Adipose tissue (tissue), 3 donors: ENCODE data around the gene ADD1. TPM values are rescaled to one million over a fixed set of nuclear protein-coding genes. Genes with fewer than 3 reads are reported as not detected.

Experiments
- H3K27ac ChIP-seq: one replicate; pipeline ENCODE4 v1.5.1; 2013; ENCODE audit warnings: low read depth, low read length
- WGBS, 3 donors: extraction: QIAGEN DNeasy Blood & Tissue Kit; methylation state at CpG; one replicate each; pipeline ENCODE4 v1.1.7; 2013; 5-methylcytosine and 5-hydroxymethylcytosine counted together
- polyA plus RNA-seq, 3 donors: library from polyadenylated mRNA; stranded (reverse); fragments of 200-250 nt; gene quantifications; one replicate each; pipeline ENCODE4 v1.2.3, GENCODE V29; 2013
- donor health status: healthy with polysubstance abuse.
- donor health status: Bipolar disorder and iron deficiency.
- donor health status: healthy.

Gene ADD1, protein sequence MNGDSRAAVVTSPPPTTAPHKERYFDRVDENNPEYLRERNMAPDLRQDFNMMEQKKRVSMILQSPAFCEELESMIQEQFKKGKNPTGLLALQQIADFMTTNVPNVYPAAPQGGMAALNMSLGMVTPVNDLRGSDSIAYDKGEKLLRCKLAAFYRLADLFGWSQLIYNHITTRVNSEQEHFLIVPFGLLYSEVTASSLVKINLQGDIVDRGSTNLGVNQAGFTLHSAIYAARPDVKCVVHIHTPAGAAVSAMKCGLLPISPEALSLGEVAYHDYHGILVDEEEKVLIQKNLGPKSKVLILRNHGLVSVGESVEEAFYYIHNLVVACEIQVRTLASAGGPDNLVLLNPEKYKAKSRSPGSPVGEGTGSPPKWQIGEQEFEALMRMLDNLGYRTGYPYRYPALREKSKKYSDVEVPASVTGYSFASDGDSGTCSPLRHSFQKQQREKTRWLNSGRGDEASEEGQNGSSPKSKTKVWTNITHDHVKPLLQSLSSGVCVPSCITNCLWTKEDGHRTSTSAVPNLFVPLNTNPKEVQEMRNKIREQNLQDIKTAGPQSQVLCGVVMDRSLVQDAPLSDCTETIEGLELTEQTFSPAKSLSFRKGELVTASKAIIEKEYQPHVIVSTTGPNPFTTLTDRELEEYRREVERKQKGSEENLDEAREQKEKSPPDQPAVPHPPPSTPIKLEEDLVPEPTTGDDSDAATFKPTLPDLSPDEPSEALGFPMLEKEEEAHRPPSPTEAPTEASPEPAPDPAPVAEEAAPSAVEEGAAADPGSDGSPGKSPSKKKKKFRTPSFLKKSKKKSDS
- 100 to 1,000 TPM in 2 of 3 donors, 10 to 100 TPM in 1; 66.5 to 270 (median 154) TPM for polyA plus RNA-seq

DNA sequence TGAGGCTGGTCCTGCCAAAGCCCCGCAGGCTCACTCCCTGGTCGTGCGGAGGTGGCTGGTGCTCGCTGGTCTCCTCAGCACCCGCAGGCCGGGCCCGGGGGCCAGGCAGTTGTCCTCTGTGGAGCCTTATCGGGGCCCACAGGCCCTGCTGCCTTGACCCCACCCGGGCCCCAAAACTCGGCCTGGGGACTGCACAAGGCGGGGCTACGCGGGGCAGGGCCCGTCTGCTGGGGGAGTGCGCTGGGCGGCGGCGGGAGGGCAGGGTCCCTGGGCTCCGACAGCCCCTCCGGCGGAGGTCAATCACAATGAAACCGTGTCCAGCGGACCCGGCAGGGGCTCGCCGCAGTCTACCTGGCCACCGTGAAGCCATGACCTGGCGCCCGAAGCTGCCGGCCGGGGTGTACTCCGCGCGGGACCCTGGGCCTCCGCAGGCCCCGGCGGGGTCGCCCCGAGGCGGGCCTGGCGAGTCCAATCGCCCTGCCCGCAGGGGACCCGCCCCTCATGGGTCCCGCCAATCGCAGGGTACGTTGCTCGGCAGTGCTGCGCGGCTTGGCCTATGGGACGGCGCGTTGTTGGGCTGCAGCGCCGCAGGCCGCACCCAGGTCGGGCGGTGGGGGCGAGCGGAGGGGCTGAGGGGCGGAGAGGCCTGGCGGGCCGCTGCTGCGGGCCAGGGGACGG, at the start of gene ADD1:
Gene ADD1, plus strand, starts transcription at position 582 of the 678 bp plus-strand sequence. CDS start 32,072 bp downstream, outside the sequence.
- WGBS, 3 donors, result 0 to 1% (median 1%) methylated on average over 59 to 65 of the region's 65 CpGs
- H3K27ac ChIP-seq, result no peak within 1 kb of the TSS

DNA sequence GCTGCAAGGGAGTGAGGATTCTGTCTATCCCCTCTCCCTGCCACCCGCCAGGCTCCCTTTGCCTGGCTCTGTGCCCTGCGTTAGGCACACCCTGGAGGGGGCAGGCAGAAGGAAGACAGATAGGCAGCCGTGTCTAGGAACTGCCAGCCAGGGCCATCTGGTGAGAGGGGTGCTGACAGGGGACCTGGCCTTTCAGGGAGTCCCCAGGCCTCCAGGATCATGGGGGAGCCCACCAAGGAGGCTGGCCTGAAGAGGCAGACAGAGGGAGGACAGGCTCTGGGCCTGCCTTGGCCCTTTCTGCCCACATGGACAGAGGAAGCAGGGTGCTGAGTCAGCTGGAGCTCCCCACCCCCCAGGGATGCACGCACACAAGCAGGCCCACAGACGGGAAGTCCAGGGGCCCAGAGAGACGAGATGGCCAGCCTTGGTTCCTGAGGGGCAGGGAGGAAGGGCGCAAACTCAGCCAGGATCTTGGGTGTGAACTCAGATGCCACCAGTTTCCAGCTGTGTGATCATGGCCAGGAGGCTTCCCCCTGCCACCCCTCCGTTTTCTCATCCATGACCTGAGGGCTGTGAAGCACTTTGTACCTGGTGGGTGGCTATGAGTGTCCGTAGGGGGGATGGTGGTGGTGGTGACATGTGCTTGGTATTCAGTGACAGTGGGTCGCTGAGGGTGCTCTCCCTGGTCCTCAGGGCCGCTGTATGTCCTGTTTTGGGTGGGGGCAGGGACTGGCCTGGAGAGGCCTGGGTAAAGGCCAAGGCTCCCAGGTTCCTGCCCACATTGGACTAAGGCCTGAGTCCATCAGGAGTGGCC, 49.0 kb upstream of the ADD1 start:
- peak overlapping the region; percentile 29 for H3K27ac ChIP-seq

DNA sequence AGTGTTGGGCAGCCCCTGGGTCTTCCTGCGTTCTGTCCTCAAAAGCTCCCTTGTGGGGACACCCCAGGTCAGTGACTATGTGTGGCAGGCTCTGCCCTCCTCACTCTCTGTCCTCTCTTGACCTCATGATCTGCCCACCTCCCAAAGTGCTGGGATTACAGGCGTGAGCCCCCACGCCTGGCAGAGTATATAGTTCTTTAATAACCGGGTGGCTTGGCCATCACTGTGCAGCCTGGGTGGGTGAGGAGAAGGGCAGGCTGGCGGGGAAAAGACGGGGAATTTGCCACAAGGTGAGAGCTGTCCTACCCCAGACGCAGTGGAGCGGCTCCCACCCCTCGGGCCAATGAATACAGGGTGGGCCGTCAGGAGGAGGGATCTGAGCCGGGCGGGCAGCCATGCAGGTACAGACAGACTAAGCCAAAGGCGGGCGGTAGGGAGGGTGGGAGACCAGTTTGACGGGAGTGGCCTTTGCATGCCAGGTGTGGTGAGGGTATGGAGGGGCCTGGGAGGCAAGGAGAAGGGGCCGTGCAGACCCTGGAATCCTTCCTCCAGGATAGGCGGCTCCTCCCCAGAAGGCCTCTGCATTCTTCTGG, 48.2 kb upstream of the ADD1 start:
- peak overlapping the region; percentile 29 for H3K27ac ChIP-seq
- 85 to 89% (median 89%) methylated on average over 17 of the region's 17 CpGs for WGBS, 3 donors

More for the DNA sequence above, 49.0 kb upstream of the ADD1 start:
- 35 to 51% (median 43%) methylated on average over 11 of the region's 11 CpGs for WGBS, 3 donors

DNA sequence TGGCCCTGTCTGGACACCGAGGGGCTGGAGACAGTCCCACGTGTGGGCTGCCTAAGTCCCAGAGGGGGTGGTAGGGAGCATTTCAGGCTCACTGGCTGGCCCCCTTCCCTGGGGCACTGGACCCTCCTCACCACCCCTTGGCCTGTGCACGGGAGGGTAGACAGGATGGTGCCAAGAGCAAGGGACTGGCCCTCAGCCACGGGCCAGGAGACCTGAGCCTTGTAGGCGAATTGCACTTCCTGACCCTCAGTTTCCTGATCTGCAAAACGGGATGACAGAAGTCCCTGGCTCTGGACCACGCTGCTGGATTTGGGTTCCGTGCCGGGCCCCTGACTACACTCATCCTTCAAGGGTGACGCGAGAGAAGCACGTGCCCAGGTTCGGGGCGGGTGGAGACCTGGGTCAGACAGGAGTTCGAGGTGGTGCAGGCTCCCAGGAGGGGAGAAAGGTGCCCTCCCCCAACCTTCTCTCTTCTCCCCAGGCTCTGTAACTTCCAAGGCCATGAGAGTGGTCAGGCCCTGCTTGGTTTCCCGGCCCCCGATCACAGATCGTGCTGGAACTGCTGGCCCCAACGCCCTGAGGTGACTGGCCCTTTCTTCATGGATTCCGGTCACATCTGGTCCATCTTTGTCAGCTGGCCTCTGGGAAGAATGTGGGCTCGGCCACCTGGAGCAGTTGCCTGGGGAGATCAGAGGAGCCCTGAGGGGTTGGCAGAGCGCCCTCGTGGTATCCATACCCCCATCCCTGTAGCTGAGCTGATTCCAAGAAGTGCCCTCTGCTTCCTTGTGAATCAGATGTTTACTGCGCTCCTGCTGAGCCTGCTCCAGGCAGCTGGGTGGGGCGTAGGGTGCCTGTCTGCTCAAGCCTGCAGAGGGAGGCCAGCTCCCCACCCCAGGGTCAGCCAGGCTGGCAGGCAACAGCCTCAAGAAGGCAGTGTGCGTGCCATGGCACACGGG, 47.5 kb upstream of the ADD1 start:
- H3K27ac ChIP-seq, result no peak overlapping the region
- WGBS, 3 donors, result 54 to 66% (median 55%) methylated on average over 27 of the region's 27 CpGs

DNA sequence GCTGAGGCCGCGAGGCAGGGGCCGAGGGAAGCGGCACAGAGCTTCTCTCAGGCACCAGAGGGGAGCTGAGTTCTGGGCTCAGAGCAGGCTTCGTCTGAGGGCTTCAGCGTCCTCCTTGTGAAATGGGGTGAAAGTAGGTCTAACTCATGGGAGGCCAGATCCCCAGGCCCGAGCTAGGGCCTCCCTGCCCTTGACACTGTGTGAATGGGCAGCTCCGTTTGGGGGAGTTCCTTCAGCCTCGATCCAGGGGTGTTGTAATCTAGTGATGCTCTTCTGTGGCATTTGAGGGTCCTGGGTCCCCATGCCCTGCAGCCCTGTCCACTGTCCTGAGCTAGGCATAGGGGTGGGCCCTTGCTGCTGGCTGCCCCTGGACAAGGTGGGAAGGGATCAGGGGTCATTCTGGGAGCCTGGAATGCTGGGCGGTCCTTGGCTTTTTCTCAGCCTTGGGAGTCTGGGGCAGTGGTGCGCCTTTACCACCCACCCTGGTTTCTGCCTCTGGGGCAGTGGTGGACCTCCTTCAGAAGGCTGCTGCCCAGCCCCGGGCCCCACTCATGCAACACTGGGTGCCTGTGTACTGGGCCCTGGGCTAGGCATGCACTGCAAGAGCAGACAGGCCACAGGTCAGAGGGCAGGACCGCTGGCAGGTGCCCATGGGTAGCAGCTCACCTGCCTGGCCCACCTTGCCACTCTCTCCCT, 46.6 kb upstream of the ADD1 start:
- H3K27ac ChIP-seq, result no peak overlapping the region
- 59 to 78% (median 78%) methylated on average over 13 of the region's 13 CpGs for WGBS, 3 donors

DNA sequence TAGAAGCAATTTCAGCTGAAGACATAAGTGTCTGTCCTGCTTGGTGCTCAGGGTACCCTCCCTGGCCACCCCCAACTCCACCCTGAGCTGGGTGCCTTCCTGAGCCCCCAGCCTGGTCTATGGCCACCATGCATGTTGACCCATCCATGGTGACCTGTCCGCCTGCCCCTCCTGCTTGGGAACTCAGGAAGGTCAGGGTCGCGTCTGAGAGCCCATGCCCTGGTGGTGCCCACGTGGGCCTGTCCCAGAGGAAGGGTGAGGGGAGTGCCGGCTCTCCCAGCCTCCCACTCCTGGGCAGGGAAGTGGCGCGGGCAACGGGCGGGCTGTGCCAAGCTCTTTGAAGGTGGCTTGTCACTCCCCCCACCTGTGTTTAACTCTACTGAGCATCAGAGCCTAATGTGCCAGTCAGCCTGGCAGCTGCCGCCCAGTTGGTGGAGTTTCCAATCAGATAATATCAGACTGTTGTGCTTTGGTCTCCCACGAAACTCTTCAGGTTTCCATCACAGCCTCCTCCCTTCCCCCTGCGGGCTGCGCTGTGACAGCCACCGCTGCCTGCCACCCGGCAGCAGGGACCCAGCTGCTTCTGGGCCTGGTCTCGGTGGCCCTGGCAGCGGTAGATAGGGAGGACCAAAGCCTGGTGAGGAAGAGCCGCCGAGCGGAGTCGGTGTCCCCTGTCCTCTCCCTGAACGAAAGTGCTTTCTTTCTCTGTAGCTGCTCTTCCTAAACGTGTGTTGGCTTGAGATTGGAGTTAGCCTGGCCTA, 45.9 kb upstream of the ADD1 start:
- peak overlapping the region; percentile 62 for H3K27ac ChIP-seq
- 34 to 44% (median 39%) methylated on average over 23 of the region's 23 CpGs for WGBS, 3 donors

DNA sequence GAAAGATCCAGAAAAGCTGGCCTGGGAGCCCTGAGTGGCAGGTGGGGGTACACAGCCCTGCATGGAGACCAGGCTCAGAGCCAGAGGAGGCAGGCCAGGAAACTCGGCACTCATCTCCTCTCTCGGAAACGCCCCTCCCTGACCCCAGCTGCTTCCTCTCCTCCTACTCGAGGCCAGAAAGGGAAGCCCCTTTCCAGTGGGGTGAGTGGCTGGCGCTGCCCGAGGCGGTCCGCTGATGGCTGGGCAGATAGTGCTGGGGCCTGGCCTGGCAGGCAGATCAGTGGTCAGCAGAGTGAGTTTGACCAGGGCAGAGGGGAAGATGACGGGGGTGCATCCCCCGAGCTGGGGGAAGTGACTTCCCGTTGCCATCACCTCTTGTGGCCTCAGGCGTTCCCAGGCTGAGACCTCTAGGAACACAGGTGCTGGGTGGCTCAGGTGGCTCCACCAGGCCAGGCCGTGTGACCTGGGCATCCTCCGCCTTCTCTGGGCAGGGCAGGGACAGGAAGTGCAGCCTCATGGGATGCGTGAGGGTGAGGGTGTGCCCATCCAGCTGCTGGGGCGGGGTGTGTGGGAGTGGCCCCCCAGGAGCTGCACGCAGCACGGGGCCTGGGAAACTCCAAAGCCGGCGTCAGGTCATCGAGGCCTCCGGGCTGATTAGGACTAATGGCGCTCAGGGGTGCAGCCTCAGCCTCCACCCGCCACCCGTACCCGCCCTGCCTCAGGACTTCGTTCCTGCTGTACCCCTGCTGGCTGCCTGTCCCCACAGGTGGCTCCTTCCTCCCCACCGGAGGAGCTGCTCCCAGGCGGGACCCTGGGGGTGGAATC, 45.0 kb upstream of the ADD1 start:
- peak overlapping the region; percentile 86 for H3K27ac ChIP-seq
- WGBS, 3 donors, result 26 to 58% (median 28%) methylated on average over 28 to 29 of the region's 29 CpGs

DNA sequence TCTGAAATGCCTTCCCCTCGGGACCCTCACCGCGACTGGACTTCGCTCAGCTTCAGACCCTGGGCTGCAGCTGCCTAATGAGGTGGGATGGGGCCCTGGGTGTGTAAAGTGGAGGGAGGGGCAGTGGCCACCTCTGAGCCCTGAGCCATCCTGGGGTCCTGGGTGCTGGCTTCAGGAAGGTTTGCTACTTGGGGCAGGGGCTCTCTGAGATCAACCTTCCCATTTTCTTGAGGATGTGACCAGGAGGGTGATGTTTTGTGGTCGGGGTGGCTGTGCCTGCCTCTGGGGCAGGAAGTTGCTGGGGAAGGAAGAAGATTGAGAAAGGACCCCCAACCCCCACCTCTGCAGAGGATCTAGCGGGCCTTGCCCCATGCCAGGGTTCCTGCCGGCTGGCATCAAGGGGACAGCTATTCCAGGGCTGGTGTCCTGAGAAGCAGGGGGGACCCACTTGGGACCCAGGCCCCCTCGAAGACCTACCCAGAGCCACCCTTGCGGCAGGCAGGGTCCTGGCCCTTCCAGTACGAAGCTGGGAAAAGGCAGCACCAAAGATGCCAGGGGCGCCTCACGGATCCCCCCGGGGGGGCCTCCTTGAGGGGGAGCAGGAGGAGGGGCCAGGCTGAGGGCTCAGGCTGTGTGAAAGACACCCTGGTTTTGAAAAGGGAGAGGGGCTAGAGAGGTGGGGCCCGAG, 44.3 kb upstream of the ADD1 start:
- peak overlapping the region; percentile 86 for H3K27ac ChIP-seq
- 45 to 78% (median 52%) methylated on average over 14 of the region's 14 CpGs for WGBS, 3 donors

DNA sequence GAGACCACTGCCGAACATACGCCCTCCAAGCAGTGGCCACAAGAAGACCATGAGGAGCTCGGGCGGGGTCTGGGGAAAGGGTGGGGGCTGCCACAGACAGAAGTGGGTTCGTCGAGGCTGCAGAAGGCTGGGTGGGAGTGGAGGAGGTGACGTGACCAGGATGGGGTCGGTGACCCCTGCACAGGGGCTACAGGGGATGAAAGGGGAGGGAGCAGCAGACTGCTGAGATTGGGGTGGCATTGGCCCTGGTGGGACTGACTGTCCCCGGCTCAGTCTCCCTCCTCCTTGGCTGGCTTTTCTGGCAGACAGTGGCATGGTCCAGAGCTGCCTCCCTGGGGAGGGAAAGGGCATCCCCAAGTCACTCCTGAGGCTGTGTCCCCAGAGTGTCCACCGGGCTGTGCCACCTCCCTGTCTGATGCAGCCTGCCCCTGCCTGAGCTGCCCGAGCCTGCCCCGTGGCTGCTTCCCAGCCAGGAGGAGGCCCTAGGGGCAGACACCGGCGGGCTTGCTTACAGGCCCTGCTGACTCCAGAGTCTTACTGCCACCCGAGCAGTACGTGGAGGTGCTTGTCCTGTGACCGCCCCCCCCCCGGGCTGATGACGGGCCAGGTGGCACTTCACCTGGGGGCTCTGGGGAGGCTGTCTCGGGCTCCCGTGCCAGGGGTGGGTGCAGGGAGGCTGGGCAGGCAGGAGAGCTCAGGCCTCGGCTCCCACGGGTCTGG, 43.5 kb upstream of the ADD1 start:
- peak overlapping the region; percentile 86 for H3K27ac ChIP-seq
- 44 to 71% (median 46%) methylated on average over 22 to 23 of the region's 23 CpGs for WGBS, 3 donors

DNA sequence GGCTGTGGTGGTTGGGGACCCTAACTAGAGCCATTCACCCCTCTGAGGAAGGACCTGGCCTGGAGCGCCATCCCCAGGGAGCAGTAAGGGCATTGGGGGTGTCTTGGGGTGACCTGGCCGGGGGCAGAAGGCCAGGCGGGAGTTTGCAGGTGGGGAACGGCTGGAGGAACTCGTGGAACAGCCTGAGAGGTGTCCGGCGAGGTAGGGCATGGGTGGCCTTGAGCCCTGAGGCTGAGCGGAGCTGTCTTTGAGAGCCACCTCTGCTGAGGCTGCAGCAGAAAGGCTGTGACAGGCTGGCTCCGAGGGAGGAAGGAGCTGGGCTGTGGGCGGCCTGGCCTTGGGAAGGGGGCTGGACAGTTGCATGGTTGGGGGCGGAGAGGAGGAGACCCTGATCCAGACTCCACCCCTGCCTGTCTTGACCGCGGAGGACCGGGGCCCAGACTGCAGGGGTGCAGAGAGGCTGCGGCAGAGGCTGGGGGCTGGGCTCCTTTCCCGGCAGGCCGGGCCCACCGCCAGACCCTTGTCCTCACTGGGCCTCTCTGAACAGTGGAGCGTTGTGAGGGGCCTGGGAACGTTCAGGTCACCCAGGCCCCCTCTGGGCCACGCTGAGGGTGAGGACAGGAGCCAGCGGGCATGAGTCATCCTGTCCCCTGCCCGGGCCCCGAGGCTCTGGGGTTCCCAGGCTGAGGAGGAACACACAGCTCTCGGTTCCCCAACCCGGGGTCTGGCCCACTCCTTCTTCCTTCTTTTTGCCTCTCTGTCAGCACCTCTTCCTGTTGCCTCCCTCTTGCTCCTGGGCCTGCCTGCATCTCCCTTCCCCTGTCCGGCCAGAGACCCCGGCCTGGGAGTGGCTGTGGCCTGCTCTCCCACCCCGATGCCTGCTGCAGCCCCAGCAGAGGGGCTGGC, 42.7 kb upstream of the ADD1 start:
- H3K27ac ChIP-seq, result peak overlapping the region; percentile 78
- 18 to 28% (median 19%) methylated on average over 23 to 29 of the region's 29 CpGs for WGBS, 3 donors

DNA sequence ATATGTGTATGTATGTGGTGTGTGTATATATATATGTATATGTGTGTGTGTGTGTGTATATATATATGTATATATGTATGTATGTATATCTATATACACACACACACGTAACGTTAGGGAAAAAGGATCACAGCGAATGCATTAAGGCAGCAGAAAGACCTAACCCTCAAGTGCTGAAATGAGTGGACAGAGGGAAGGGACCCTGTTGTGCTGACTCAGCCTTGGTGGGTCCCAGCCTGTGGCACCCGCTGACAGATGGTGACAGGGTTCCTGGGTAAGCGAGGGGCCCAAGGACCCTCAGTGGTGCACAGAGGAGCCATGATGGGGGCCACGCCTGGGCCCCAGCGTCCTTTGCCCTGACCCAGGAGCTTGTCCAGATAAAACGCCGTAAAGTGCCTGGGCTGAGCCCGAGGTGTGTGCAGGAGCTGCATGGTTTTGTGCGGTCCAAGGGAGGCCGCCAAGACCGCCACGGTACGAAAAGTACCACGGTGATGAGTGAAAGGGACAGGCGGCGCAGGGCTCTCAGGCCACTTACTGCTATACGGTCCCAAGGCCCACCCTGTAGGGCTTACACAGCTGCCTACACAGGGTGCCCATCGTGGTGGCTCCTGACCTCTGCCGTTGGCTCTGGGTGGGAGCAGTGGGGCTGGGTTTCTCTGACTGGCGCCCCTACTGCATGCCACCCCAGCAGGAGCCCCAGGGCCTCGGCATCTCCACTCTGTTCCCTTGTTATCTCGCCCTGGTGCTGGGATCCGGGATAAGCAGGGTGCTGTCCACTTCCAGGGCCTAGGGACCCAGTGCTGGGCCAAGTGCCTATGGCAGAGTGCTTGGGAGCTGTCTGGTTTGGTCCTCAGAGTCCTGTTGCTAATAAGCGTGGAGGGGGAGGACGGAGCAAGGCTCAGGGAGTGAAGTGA, 40.8 kb upstream of the ADD1 start:
- 92 to 93% (median 92%) methylated on average over 27 of the region's 27 CpGs for WGBS, 3 donors
- H3K27ac ChIP-seq, result no peak overlapping the region
